COLO668 (cell line): ENCODE data around the gene TEX13B.
"Not testable (repeated sequence)": the region's sequence is repeated elsewhere in the genome, so short reads cannot be mapped to it uniquely, and the experiment has no call there.

Experiments
- DNase-seq: peaks from one replicate; lab custom pipeline; 2025; ENCODE audit not compliant: unreplicated experiment; lab: John Stamatoyannopoulos, UW

Gene TEX13B

GRCh38 chrX:107982356-107982755, at the start of gene TEX13B:
TEX13B (minus strand) TSS chrX:107982370; CDS start chrX:107982127, 243 bp downstream.
- no peak for DNase-seq

GRCh38 chrX:108029928-108030711, 48.0 kb upstream of the TEX13B start:
- no peak for DNase-seq

DNA sequence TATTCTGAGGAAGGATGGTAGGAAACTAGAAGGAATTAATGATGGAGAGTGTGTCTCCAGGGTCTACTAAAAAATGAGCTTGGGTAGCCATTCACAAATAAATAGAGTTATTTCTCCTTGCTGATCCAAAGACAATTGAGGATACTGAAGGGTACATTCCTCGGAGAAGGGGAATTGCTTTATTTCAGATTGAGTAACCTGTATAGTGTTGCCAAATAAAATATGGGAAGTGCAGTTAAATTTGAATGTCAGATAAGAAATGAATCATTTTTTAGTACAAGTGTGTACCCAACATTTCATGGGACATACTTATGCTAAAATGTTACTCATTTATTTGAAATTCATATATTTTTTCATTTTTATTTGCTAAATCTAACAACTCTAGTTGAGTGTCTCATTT, 46.7 kb upstream of the TEX13B start:
- DNase-seq = no peak

GRCh38 chrX:108025954-108026600, 43.9 kb upstream of the TEX13B start:
- no peak for DNase-seq

GRCh38 chrX:108025376-108025775, 43.2 kb upstream of the TEX13B start:
- no peak for DNase-seq

- no peak for DNase-seq
Observed at GRCh38 chrX:108022491-108023089, 40.4 kb upstream of the TEX13B start.

- no peak for DNase-seq
Observed at GRCh38 chrX:108020631-108021030, 38.5 kb upstream of the TEX13B start.

GRCh38 chrX:108019382-108019875, 37.3 kb upstream of the TEX13B start:
- DNase-seq = no peak

DNA sequence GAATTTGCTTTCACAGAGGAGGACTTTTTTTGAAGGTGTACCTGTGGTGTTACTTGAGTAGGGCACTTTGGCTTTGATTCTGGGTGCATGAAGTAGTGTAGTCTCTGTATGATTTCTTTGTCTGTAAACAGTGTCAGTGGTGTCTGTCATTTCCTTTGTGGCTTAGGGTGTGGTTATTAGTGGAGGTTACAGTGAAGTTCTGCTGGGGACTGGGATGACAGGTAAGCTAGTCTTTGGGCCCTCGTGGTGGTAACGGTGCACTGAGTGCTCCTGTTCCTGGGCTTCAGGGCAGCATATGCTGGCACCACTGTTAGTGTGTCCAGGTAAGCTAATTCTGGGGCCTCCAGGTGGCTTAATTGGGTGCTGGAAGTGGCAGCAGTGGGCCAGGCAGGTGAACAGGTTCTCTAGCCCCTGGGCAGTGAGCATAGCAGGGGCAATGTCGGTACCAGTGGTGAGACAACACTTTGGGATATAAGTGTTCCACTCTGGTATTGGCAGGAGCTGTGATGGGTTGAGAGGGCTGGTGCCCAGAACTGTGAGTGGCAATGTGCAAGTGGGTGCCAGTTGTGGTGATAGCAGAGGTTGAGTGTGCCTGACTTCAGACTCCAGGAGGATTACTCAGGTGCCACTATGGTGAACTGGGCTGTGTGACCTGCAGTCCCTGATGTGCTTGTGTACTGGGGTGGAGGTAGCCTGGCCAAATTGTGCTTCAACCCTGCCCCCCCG, 36.6 kb upstream of the TEX13B start:
- DNase-seq = no peak

DNA sequence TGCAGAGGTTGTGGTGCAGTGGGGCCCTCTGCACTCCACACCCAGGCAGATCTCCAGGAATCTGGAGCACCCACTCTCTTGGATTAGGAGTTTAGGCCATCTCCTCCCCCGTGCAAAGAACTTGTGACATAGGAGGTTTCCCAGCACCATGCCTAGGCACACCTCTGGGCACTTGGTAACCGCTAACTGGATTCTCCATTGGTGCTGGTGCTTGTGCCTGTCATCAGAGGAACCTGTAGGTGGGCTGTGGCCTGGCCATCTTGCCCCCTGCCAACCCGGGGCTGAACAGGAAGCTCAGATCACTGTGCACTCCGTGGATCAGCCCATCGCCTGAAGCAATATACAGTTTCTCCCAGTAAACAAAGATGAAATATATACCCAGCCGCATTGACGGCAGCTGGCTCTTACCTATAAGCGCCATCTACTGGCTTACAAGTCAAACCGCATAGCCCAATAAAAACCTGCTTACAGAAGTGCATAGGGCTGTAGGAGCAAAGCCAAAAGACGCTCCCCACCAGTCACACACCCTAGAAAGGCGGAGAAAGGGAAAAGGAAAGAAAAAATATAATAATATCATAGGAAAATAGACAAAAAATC, 19.1 kb upstream of the TEX13B start:
- DNase-seq = peak; percentile 55

- DNase-seq = peak; percentile 4
Observed at GRCh38 chrX:108000751-108001150, 18.6 kb upstream of the TEX13B start.

- no peak for DNase-seq
Observed at GRCh38 chrX:107996124-107996523, 14.0 kb upstream of the TEX13B start.

DNA sequence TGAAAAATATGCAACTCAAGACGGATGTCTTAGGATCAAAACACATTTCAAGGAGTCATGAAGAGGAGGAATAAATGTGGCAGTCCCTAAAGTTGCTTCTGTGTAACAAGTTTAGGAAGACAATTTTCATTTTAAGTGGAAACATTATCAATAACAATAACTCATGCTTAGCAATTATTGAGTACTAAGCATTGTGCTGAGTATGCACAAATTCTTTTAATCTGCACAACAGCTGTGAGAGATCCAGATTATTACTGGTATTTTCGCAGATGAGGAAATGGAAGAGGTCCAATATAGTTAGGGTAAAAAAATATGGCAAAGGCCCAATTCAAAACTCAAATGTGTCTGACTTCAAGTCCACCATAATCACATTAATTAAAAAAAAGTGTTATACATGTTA, 2.9 kb upstream of the TEX13B start:
- DNase-seq = no peak

- DNase-seq = no peak
Observed at GRCh38 chrX:107979534-107979933, 2.6 kb downstream of the TEX13B start.

- DNase-seq = no peak
Observed at GRCh38 chrX:107978707-107979307, 3.4 kb downstream of the TEX13B start.

- DNase-seq = no peak
Observed at GRCh38 chrX:107978071-107978470, 4.1 kb downstream of the TEX13B start.

- DNase-seq = no peak
Observed at GRCh38 chrX:107971636-107972035, 10.5 kb downstream of the TEX13B start.

DNA sequence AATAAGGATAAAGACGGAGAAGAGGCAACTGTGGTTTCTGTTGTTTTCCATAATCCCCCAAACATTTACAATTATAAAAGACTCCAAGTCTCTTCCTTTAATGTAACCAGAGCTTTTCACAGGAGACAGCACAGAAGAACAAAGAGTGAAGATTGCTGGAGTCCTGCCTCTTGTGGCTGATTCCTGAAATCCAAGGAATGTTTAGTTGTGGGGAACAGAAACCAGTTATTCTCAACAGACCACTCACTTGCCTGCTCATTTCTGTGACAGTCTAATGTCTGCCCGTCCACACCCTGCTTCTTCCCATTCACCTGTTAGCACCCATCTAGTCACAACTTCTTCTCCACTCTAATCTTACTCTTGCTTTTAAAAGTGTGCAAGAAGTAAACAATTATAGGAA, 12.1 kb downstream of the TEX13B start:
- DNase-seq = no peak

DNA sequence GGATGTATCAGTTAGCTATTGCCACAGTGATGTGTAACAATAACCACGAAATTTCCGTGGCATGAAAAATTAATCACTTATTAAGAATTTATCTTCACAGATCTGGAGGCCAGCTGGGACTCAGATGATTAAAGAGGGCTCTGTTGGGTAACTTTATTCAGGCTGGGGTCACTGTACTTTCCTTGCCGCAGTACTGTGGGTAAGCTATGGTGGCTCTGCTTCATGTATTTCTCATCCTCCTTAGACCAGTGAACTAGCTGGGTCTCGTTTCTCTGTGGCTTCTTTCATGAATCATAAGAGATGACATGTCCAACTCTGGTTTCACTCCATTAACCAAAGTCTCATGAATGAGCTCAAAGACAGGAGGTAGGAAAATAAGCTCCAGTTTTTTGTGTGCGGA, 13.5 kb downstream of the TEX13B start:
- DNase-seq = no peak

- DNase-seq = not testable (repeated sequence)
Observed at GRCh38 chrX:107955337-107955736, 26.8 kb downstream of the TEX13B start.

GRCh38 chrX:107940095-107940494, 42.1 kb downstream of the TEX13B start:
- DNase-seq = no peak
